GM12874 (cell line): Measurements from ENCODE around the gene CRAMP1.

Experiments used
- TF ChIP-seq, protein P1 (sequence below): IDR thresholded peaks from 2 replicates; pipeline ENCODE4 v1.5.1; 2011; ENCODE audit warnings: low read depth, mild to moderate bottlenecking, control low read depth, low read length, moderate library complexity; ENCODE audit not compliant: insufficient read depth

CRAMP1 gene

GRCh38 chr16:1630450-1631213 is 18.5 kb downstream of the CRAMP1 start:
- TF ChIP-seq, protein P1, sequence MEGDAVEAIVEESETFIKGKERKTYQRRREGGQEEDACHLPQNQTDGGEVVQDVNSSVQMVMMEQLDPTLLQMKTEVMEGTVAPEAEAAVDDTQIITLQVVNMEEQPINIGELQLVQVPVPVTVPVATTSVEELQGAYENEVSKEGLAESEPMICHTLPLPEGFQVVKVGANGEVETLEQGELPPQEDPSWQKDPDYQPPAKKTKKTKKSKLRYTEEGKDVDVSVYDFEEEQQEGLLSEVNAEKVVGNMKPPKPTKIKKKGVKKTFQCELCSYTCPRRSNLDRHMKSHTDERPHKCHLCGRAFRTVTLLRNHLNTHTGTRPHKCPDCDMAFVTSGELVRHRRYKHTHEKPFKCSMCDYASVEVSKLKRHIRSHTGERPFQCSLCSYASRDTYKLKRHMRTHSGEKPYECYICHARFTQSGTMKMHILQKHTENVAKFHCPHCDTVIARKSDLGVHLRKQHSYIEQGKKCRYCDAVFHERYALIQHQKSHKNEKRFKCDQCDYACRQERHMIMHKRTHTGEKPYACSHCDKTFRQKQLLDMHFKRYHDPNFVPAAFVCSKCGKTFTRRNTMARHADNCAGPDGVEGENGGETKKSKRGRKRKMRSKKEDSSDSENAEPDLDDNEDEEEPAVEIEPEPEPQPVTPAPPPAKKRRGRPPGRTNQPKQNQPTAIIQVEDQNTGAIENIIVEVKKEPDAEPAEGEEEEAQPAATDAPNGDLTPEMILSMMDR: no peak

DNA sequence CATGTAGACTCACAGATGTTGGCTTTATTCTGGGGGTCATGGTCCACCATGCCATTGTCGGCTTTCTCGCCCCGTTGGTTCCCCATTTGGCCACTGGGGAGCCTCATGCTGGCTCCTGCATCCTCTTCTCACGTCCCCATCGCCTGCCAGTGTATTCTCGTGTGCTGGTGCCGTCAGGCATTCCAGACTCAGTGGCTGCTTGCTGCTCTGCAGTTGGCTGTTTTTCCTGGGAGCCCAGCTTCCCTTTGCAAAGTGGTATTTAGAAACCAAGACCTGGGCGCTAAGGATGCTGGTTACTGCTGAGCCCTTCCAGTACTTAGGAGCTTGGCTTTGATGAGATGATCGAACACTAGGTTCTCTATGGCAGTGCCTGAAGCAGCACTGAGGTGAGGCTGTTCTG is 19.1 kb downstream of the CRAMP1 start:
- TF ChIP-seq, protein P1: no peak

DNA sequence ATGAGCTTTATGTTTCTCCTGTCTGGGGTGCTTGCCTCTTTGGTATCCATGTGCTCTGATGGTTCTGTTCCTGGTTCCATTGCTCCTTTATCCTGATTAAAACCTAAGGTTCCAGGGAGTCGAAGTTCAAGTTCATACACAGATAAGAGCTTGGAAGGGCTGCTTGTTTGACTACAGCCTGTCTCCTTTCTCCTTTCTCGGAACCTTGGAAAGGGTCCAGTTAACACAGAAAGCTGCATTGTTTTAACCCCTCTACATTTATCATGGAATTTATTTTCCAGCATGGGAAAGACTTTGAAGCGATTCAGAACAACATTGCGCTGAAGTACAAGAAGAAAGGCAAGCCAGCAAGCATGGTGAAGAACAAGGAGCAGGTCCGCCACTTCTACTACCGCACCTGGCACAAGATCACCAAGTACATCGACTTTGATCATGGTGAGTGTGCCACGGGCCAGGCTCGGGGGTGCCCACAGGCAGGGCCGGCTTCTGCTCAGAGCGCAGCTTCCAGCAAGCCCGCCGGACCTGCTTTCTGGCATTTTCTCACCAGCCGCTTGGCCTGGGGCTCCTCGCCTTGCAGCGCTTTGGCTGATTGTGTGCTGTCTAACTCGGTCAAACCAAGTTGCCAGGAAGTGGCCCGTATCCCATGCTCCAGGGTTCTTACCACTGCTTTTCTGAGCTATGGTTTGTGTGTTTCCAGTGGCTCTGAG is 19.9 kb downstream of the CRAMP1 start:
- TF ChIP-seq, protein P1: no peak

GRCh38 chr16:1632638-1632970 is 20.4 kb downstream of the CRAMP1 start:
- TF ChIP-seq, protein P1: no peak

DNA sequence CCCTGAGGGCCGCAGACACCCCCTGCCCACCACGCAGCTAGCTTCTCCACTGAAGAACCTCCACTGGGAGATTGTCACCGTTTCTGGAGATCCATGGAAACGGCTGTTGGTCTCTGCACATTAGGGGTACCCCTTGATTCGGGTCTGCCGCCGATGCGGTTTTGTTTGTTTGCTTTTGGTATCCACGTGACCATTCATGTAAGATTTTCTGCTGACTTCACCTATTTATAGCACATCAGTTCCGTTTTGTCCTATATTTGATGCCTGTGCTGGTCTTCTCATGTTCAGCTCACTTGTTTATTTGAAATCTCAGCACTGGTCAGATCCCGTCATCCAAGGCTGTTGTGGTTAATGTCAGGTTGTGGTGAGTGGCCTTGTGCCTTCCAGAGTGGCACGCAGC is 21.1 kb downstream of the CRAMP1 start:
- TF ChIP-seq, protein P1: no peak

DNA sequence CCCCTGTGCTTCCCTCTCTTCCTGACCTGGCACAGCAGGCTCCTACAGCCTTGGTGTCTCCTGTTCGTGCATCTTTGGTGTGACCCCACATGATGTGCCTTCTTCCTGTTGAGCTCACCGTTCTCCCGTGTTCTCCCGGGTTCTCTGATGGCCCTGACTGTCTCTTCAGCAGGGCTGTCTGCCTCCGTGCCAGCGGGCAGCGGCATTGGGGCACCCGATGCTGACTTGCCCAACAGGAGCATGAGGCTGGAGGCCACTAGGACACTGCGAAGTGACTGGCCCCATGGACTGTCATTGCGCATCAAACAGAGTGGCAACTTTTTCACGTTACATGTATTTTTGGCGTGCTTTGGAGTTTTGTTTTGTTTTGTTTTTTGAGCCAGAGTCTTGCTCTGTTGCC is 22.4 kb downstream of the CRAMP1 start:
- TF ChIP-seq, protein P1: no peak

DNA sequence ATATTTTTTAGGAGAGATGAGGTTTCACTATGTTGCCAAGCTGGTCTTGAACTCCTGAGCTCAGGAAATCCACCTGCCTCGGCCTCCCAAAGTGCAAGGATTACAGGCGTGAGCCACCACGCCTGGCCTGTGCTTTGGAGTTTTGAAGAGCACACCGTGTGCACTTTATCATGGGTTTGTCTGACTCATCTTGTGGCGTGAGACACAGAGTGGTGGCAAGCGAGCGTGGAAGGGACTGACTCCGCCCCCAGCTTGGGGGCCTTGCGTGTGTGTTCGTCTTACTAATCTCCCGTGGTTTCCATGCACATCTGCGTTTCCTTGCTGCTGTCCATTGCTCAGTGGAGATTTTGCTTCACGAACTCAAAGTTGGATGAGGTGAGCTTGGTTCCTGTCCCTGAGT is 22.9 kb downstream of the CRAMP1 start:
- TF ChIP-seq, protein P1: no peak
